Endodermal cell (in vitro differentiated cells): ENCODE data around the gene PATE1. TPM values are rescaled to one million over a fixed set of nuclear protein-coding genes. Genes with fewer than 3 reads are reported as not detected.

Source experiments
- DNase-seq: peaks from one replicate; pipeline ENCODE4 v3.0.0-alpha.2; 2017
- H3K27ac ChIP-seq: 2 replicates; pipeline ENCODE4 v1.5.1; 2013; ENCODE audit warnings: mild to moderate bottlenecking, low read depth, low read length, moderate library complexity
- H3K27me3 ChIP-seq: 2 replicates; pipeline ENCODE4 v1.6.1; 2013; ENCODE audit warnings: mild to moderate bottlenecking, low read length, moderate library complexity; ENCODE audit not compliant: insufficient read depth, control insufficient read depth, poor library complexity, severe bottlenecking
- H3K36me3 ChIP-seq: 2 replicates; pipeline ENCODE4 v1.7.0; 2013; ENCODE audit warnings: mild to moderate bottlenecking, low read length, moderate library complexity; ENCODE audit not compliant: control insufficient read depth, insufficient read depth
- H3K4me1 ChIP-seq: one replicate; pipeline ENCODE4 v1.7.0; 2013; ENCODE audit warnings: low read length; ENCODE audit not compliant: control insufficient read depth, insufficient read depth
- H3K4me3 ChIP-seq: 2 replicates; pipeline ENCODE4 v1.5.1; 2013; ENCODE audit warnings: mild to moderate bottlenecking, low read length, moderate library complexity
- H3K9ac ChIP-seq: 2 replicates; pipeline ENCODE4 v1.6.1; 2013; ENCODE audit warnings: mild to moderate bottlenecking, low read length, moderate library complexity; ENCODE audit not compliant: poor library complexity, severe bottlenecking; ENCODE audit errors: extremely low read depth
- H3K9me3 ChIP-seq: 2 replicates; pipeline ENCODE4 v1.6.1; 2013; ENCODE audit warnings: mild to moderate bottlenecking, low read length, moderate library complexity; ENCODE audit not compliant: control insufficient read depth
- H3K27ac Mint-ChIP-seq: 2 replicates; pipeline ENCODE4 v1.8.0; 2020; ENCODE audit warnings: mixed read lengths
- H3K27me3 Mint-ChIP-seq: 2 replicates; pipeline ENCODE4 v1.8.0; 2021; ENCODE audit warnings: mild to moderate bottlenecking, mixed read lengths; ENCODE audit not compliant: insufficient read depth
- H3K36me3 Mint-ChIP-seq: 2 replicates; pipeline ENCODE4 v1.8.0; 2020; ENCODE audit warnings: low read depth, mixed read lengths
- H3K4me1 Mint-ChIP-seq: 2 replicates; pipeline ENCODE4 v1.8.0; 2020; ENCODE audit warnings: mixed read lengths
- H3K4me3 Mint-ChIP-seq: 2 replicates; pipeline ENCODE4 v1.8.0; 2020; ENCODE audit warnings: mild to moderate bottlenecking, moderate library complexity, mixed read lengths
- H3K9me3 Mint-ChIP-seq: 2 replicates; pipeline ENCODE4 v1.8.0; 2020; ENCODE audit warnings: mild to moderate bottlenecking, mixed read lengths
- CTCF ChIP-seq: fragments of 200-600 bp; sonication (generic); conservative IDR thresholded peaks from 2 replicates; pipeline ENCODE4 v1.5.0; 2021; ENCODE audit warnings: antibody characterized with exemption, mild to moderate bottlenecking
- WGBS, 2 experiments: methylation state at CpG; one replicate each; pipeline versions ENCODE4 v1.1.5 to v1.1.7; 2013; ENCODE audit warnings: missing lambda C conversion rate in 2 of 2, mixed read lengths in 1 of 2; ENCODE audit not compliant: insufficient coverage in 1 of 2, insufficient read length in 1 of 2; 5-methylcytosine and 5-hydroxymethylcytosine counted together
- total RNA-seq, 2 donors: library from RNA; stranded (reverse); fragmentation: NEBNext Ultra II Directional in 1 of 2; extraction: Animal tissue kit (Norgen Biotek cat#: 25700) in 1 of 2; gene quantifications; 2 replicates in 1 of 2; 3 replicates in 1 of 2; pipeline ENCODE4 v1.2.1, GENCODE V29; 2021

PATE1 gene
- total RNA-seq, 2 donors from 2014 or later, result not detected

GRCh38 chr11:125772834-125773505, 26.9 kb downstream of the PATE1 start:
- Histone ChIP-seq H3K27me3 (peaks cover 19% of the 10 kb centered on the region), H3K36me3 (no peaks in the 10 kb centered on the region), H3K4me3 (no peak overlapping the region), H3K27ac (no peak overlapping the region), H3K9ac (no peak overlapping the region), H3K4me1 (peaks cover 2% of the 10 kb centered on the region), H3K9me3 (no peaks in the 10 kb centered on the region)
- H3K27me3 Mint-ChIP-seq, result peaks cover 27% of the 10 kb centered on the region
- TF ChIP-seq CTCF, result no peak
- no peak overlapping the region for H3K4me3 Mint-ChIP-seq
- 93 to 94% methylated on average over 2 to 3 of the region's 3 CpGs for WGBS, 2 experiments
- no peak overlapping the region for H3K27ac Mint-ChIP-seq
- H3K9me3 Mint-ChIP-seq, result no peaks in the 10 kb centered on the region
- peaks cover 8% of the 10 kb centered on the region for H3K4me1 Mint-ChIP-seq
- DNase-seq, result no peak
- H3K36me3 Mint-ChIP-seq, result no peaks in the 10 kb centered on the region

- Histone ChIP-seq H3K9ac (no peak overlapping the region), H3K27ac (no peak overlapping the region), H3K4me1 (no peaks in the 10 kb centered on the region), H3K4me3 (no peak overlapping the region), H3K27me3 (peaks cover 23% of the 10 kb centered on the region), H3K36me3 (no peaks in the 10 kb centered on the region), H3K9me3 (no peaks in the 10 kb centered on the region)
- Mint-ChIP-seq H3K9me3 (no peaks in the 10 kb centered on the region), H3K4me3 (no peak overlapping the region), H3K4me1 (peaks cover 3% of the 10 kb centered on the region), H3K27me3 (peaks cover 27% of the 10 kb centered on the region), H3K27ac (no peak overlapping the region), H3K36me3 (no peaks in the 10 kb centered on the region)
- 87 to 94% methylated on average over 3 of the region's 3 CpGs for WGBS, 2 experiments
- no peak for TF ChIP-seq CTCF
- no peak for DNase-seq
These were observed 27.4 kb downstream of the PATE1 start for GRCh38 chr11:125773516-125773915.

- Mint-ChIP-seq H3K9me3 (no peaks in the 10 kb centered on the region), H3K4me1 (peaks cover 3% of the 10 kb centered on the region), H3K4me3 (no peak overlapping the region), H3K27ac (no peak overlapping the region), H3K27me3 (peaks cover 13% of the 10 kb centered on the region), H3K36me3 (no peaks in the 10 kb centered on the region)
- 83 to 93% methylated on average over 4 to 5 of the region's 5 CpGs for whole genome bisulfite sequencing, 2 experiments
- DNase-seq, result no peak
- Histone ChIP-seq H3K9me3 (no peaks in the 10 kb centered on the region), H3K4me1 (no peaks in the 10 kb centered on the region), H3K27me3 (peaks cover 23% of the 10 kb centered on the region), H3K27ac (no peak overlapping the region), H3K36me3 (no peaks in the 10 kb centered on the region), H3K4me3 (no peak overlapping the region), H3K9ac (no peak overlapping the region)
- no peak for TF ChIP-seq CTCF
These were observed 31.2 kb downstream of the PATE1 start for GRCh38 chr11:125777309-125777708.
